HepG2 (cell line): ENCODE results near the gene UBE2O. TPM values are rescaled to one million over a fixed set of nuclear protein-coding genes. Genes with fewer than 3 reads are reported as not detected.

Source experiments
- CCAR2 ChIP-seq: fragments of 200-400 bp; formaldehyde crosslinking; optimal IDR thresholded peaks from 2 replicates; pipeline ENCODE3; 2018; ENCODE audit warnings: low read depth, mild to moderate bottlenecking, low read length, moderate library complexity
- JARID2 ChIP-seq: sonication (generic); formaldehyde crosslinking; IDR thresholded peaks from 2 replicates; pipeline ENCODE4 v1.8.1; 2023; ENCODE audit warnings: missing genetic modification reagents, inconsistent platforms; ENCODE audit not compliant: insufficient replicate concordance
- MTA3 ChIP-seq: sonication (generic); formaldehyde crosslinking; IDR thresholded peaks from 2 replicates; pipeline ENCODE4 v1.4.0; 2020; ENCODE audit warnings: missing genetic modification reagents
- NFIC ChIP-seq: IDR thresholded peaks from 2 replicates; pipeline ENCODE4 v1.6.1; 2012; ENCODE audit warnings: mild to moderate bottlenecking, low read length, inconsistent platforms
- NFKBIZ ChIP-seq: IDR thresholded peaks from 2 replicates; pipeline ENCODE4 v1.6.1; 2018; ENCODE audit warnings: missing genetic modification reagents, missing compliant biosample characterization
- SP5 ChIP-seq: IDR thresholded peaks from 2 replicates; pipeline ENCODE4 v1.6.1; 2016; ENCODE audit warnings: low read depth, borderline replicate concordance
- TBL1XR1 ChIP-seq: fragments of 150-350 bp; IDR thresholded peaks from 2 replicates; pipeline ENCODE4 v1.6.1; 2014; ENCODE audit warnings: borderline replicate concordance, low read length; ENCODE audit not compliant: partially characterized antibody
- TSC22D2 ChIP-seq: sonication (generic); formaldehyde crosslinking; IDR thresholded peaks from 2 replicates; pipeline ENCODE4 v1.5.1; 2020; ENCODE audit warnings: missing genetic modification reagents, mild to moderate bottlenecking, borderline replicate concordance
- ZBTB38 ChIP-seq: sonication (generic); formaldehyde crosslinking; IDR thresholded peaks from 2 replicates; pipeline ENCODE4 v1.5.1; 2020; ENCODE audit warnings: mild to moderate bottlenecking, missing genetic modification reagents
- ZFP36L1 ChIP-seq: sonication (generic); formaldehyde crosslinking; IDR thresholded peaks from 2 replicates; pipeline ENCODE4 v1.8.0; 2022; ENCODE audit warnings: mild to moderate bottlenecking, missing genetic modification reagents, moderate library complexity
- ZFYVE20 ChIP-seq: sonication (generic); formaldehyde crosslinking; IDR thresholded peaks from 2 replicates; pipeline ENCODE4 v1.8.0; 2023; ENCODE audit warnings: low read depth, mild to moderate bottlenecking, moderate library complexity, missing genetic modification reagents, borderline replicate concordance
- ZNF292 ChIP-seq: sonication (generic); formaldehyde crosslinking; IDR thresholded peaks from 2 replicates; pipeline ENCODE4 v1.8.1; 2022; ENCODE audit warnings: mild to moderate bottlenecking, low read depth, missing genetic modification reagents, borderline replicate concordance
- ZNF30 ChIP-seq: sonication (generic); formaldehyde crosslinking; IDR thresholded peaks from 2 replicates; pipeline ENCODE4 v1.5.0; 2020; ENCODE audit warnings: mild to moderate bottlenecking, missing genetic modification reagents
- ZNF501 ChIP-seq: sonication (generic); formaldehyde crosslinking; IDR thresholded peaks from 2 replicates; pipeline ENCODE4 v1.5.1; 2020; ENCODE audit warnings: mild to moderate bottlenecking, moderate library complexity, missing genetic modification reagents
- ZNF629 ChIP-seq: sonication (generic); formaldehyde crosslinking; conservative IDR thresholded peaks from 2 replicates; pipeline ENCODE4 v1.5.0; 2020; ENCODE audit warnings: missing genetic modification reagents
- ZNF775 ChIP-seq: sonication (generic); formaldehyde crosslinking; IDR thresholded peaks from 2 replicates; pipeline ENCODE4 v1.4.0; 2020; ENCODE audit warnings: missing genetic modification reagents, mild to moderate bottlenecking, moderate library complexity, borderline replicate concordance
- ZNF883 ChIP-seq: sonication (generic); formaldehyde crosslinking; IDR thresholded peaks from 2 replicates; pipeline ENCODE4 v1.5.1; 2020; ENCODE audit warnings: mild to moderate bottlenecking, missing genetic modification reagents; ENCODE audit errors: not compliant biosample characterization
- polyA plus RNA-seq, 8 experiments: library from polyadenylated mRNA; depleted of rRNA in 3 of 8; stranded (reverse) in 7 of 8; unstranded in 1 of 8; fragments of >200 nt; fragmentation: Illumina TruSeq in 4 of 8; extraction: Trizol in 4 of 8; gene quantifications; 2 replicates each; pipeline versions ENCODE4 v1.2.1 to v1.2.3, GENCODE V29; 2011 to 2016; ENCODE audit warnings: low read depth in 4 of 8, missing spikeins in 1 of 8, mixed read lengths in 1 of 8; ENCODE audit not compliant: insufficient read depth in 1 of 8
- total RNA-seq, 5 experiments: library from RNA; depleted of rRNA; stranded (reverse); fragments of >200 nt; fragmentation: Illumina TruSeq; extraction: Trizol; gene quantifications; 2 replicates each; pipeline ENCODE4 v1.2.3, GENCODE V29; 2016; ENCODE audit warnings: low read depth in 1 of 5
- TF ChIP-seq, protein P1 (sequence below): IDR thresholded peaks from 2 replicates; pipeline ENCODE4 v1.6.1; 2016; ENCODE audit warnings: missing compliant biosample characterization, missing genetic modification reagents, borderline replicate concordance
- TF ChIP-seq, protein P2 (sequence below): IDR thresholded peaks from 2 replicates; pipeline ENCODE4 v1.6.1; 2016; ENCODE audit warnings: low read depth

The UBE2O gene
- total and polyA plus RNA-seq, 2 of the 13 experiments (the other 11 are each of a cell fraction or from before 2014, with no cell fraction given): 21.5 to 23.5 TPM

DNA sequence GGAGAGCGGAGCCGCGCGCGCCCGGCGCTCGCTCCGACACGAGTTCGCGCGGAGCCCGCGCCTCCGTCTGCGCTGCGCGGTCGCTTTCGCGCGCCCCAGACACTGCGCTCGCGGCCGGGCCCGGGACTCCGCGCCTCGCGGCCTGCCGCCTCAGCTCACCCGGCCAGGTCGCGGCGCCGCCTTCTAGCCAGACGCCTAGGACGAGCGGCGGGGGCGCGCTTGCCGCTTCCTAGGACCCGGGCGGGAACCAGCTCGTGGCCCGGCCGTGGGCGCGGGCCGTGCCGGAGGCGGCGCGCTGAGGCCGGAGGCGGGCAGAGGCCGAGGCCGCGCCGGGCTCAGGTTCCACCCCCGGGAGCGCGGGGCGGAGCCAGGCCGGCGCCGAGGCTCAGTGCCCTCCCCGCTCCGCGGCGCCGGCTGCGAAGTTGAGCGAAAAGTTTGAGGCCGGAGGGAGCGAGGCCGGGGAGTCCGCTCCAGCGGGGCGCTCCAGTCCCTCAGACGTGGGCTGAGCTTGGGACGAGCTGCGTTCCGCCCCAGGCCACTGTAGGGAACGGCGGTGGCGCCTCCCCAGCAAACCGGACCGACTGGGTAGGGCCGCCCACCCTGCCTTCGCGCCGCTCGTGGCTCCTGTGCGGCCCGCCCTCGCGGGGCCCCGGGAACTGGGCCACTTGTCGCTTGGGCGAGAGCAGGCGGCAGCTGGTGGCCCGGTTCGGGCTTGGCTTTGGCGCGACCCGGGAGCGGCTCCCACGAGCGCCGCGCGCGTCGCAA is 68.5 kb downstream of the UBE2O start, which contains the start of gene SPHK1 (continued):
- TF ChIP-seq JARID2 (CRISPR knock-in tag) (no peak), ZFP36L1 (CRISPR knock-in tag) (peak; percentile 87), MTA3 (0 out of 2 replicates have a peak, but pooled peaks have one; percentile 81), ZNF775 (CRISPR knock-in tag) (no peak), TBL1XR1 (no peak), ZNF30 (CRISPR knock-in tag) (0 out of 2 replicates have a peak, but pooled peaks have one; percentile 20), NFKBIZ (CRISPR knock-in tag) (peak; percentile 68; the same call in 1 of the 2 replicates), ZNF501 (no peak), ZFYVE20 (CRISPR knock-in tag) (no peak), TSC22D2 (CRISPR knock-in tag) (no peak), ZNF629 (no peak), ZNF292 (CRISPR knock-in tag) (no peak), ZBTB38 (CRISPR knock-in tag) (peak; percentile 24; the same call in 1 of the 2 replicates), NFIC (no peak; the same call in 1 of the 2 replicates), SP5 (no peak), CCAR2 (no peak), ZNF883 (CRISPR knock-in tag) (peak; percentile 91)
- TF ChIP-seq, protein P1, sequence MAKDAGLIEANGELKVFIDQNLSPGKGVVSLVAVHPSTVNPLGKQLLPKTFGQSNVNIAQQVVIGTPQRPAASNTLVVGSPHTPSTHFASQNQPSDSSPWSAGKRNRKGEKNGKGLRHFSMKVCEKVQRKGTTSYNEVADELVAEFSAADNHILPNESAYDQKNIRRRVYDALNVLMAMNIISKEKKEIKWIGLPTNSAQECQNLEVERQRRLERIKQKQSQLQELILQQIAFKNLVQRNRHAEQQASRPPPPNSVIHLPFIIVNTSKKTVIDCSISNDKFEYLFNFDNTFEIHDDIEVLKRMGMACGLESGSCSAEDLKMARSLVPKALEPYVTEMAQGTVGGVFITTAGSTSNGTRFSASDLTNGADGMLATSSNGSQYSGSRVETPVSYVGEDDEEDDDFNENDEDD (CRISPR knock-in tag): peak; percentile 87; the same call in 1 of the 2 replicates
- TF ChIP-seq, protein P2, sequence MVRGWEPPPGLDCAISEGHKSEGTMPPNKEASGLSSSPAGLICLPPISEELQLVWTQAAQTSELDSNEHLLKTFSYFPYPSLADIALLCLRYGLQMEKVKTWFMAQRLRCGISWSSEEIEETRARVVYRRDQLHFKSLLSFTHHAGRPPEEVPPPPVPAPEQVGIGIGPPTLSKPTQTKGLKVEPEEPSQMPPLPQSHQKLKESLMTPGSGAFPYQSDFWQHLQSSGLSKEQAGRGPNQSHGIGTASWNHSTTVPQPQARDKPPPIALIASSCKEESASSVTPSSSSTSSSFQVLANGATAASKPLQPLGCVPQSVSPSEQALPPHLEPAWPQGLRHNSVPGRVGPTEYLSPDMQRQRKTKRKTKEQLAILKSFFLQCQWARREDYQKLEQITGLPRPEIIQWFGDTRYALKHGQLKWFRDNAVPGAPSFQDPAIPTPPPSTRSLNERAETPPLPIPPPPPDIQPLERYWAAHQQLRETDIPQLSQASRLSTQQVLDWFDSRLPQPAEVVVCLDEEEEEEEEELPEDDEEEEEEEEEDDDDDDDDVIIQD (CRISPR knock-in tag): no peak
